Measurements from ENCODE around the gene PRSS57. TPM values are rescaled to one million over a fixed set of nuclear protein-coding genes. Genes with fewer than 3 reads are reported as not detected.
"Not testable (repeated sequence)": the region's sequence is repeated elsewhere in the genome, so short reads cannot be mapped to it uniquely, and the experiment has no call there.

Gene PRSS57
- total and polyA plus RNA-seq, 4 donors, result 0.10 to 2.0 (median 0.60) TPM; not detected in 1

- peak in 1 of 3 donors; percentile 8 for DNase-seq
- TF ChIP-seq, protein P1, sequence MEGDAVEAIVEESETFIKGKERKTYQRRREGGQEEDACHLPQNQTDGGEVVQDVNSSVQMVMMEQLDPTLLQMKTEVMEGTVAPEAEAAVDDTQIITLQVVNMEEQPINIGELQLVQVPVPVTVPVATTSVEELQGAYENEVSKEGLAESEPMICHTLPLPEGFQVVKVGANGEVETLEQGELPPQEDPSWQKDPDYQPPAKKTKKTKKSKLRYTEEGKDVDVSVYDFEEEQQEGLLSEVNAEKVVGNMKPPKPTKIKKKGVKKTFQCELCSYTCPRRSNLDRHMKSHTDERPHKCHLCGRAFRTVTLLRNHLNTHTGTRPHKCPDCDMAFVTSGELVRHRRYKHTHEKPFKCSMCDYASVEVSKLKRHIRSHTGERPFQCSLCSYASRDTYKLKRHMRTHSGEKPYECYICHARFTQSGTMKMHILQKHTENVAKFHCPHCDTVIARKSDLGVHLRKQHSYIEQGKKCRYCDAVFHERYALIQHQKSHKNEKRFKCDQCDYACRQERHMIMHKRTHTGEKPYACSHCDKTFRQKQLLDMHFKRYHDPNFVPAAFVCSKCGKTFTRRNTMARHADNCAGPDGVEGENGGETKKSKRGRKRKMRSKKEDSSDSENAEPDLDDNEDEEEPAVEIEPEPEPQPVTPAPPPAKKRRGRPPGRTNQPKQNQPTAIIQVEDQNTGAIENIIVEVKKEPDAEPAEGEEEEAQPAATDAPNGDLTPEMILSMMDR (IDR thresholded peaks at IDR 0.05; ENCODE audit: control extremely low read depth, extremely low read depth), result no peak
- H3K27ac ChIP-seq (ENCODE audit: low read depth in 1 of 2, low read length in 1 of 2), result no peak overlapping the region
- 81 to 88% methylated on average over 14 of the region's 14 CpGs for WGBS, 2 donors
- ATAC-seq (ENCODE audit: insufficient read depth, low FRiP score), result no peak
- H3K4me1 ChIP-seq (ENCODE audit: control insufficient read depth in 5 of 5, insufficient read depth in 5 of 5, low read length in 5 of 5), result peaks cover 0 to 8% (median 3%) of the 10 kb centered on the region in 5 donors
- no peaks in the 10 kb centered on the region for H3K27me3 ChIP-seq (ENCODE audit: control insufficient read depth in 3 of 3, insufficient read depth in 3 of 3, low read length in 2 of 3)
- no peak overlapping the region for H3K9ac ChIP-seq (ENCODE audit: insufficient read depth in 1 of 2, low read length in 2 of 2)
- peaks cover 0 to 6% (median under 1%) of the 10 kb centered on the region in 4 donors for H3K36me3 ChIP-seq (ENCODE audit: control insufficient read depth in 4 of 4, insufficient read depth in 4 of 4, low read length in 4 of 4)
- H3K9me3 ChIP-seq (ENCODE audit: control insufficient read depth in 4 of 4, insufficient read depth in 3 of 4, low read length in 3 of 4), result peaks cover 0 to 2% (median 0%) of the 10 kb centered on the region in 4 donors
- no peak overlapping the region for H3K4me3 ChIP-seq
Measured at GRCh38 chr19:729965-730668, 34.9 kb upstream of the PRSS57 start.

DNA sequence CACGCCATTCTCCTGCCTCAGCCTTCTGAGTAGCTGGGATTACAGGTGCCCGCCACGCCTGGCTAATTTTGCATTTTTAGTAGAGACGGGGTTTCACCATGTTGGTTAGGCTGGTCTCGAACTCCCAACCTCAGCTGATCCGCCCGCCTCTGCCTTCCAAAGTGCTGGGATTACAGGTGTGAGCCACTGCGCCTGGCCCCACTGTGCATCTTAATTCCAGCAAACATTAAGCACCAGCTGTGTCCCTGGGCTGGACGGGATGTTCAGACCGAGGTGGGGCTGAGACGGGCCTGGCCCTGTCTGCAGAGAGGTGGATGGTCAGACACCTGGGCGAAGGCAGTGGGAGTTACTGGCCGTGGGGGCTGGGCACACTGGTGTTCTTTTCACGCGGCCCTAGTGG, 34.3 kb upstream of the PRSS57 start:
- WGBS, 2 donors, result 91 to 94% methylated on average over 15 of the region's 15 CpGs
- not testable (repeated sequence) for H3K4me1 ChIP-seq (ENCODE audit: control insufficient read depth in 5 of 5, insufficient read depth in 5 of 5, low read length in 5 of 5)

GRCh38 chr19:728011-728410, 32.8 kb upstream of the PRSS57 start:
- H3K4me3 ChIP-seq, result no peak overlapping the region
- H3K9me3 ChIP-seq (ENCODE audit: control insufficient read depth in 4 of 4, insufficient read depth in 3 of 4, low read length in 3 of 4), result peaks cover 0 to 2% (median 0%) of the 10 kb centered on the region in 4 donors
- peaks cover 0 to 10% (median 3%) of the 10 kb centered on the region in 5 donors for H3K4me1 ChIP-seq (ENCODE audit: control insufficient read depth in 5 of 5, insufficient read depth in 5 of 5, low read length in 5 of 5)
- 28 to 33% methylated on average over 26 of the region's 26 CpGs for WGBS, 2 donors
- TF ChIP-seq, protein P1 (IDR thresholded peaks at IDR 0.05; ENCODE audit: control extremely low read depth, extremely low read depth), result no peak
- ATAC-seq (ENCODE audit: insufficient read depth, low FRiP score) (peak; percentile 69), DNase-seq (peak; percentile 90 to 92 (median 92))
- no peak overlapping the region for H3K9ac ChIP-seq (ENCODE audit: insufficient read depth in 1 of 2, low read length in 2 of 2)
- H3K36me3 ChIP-seq (ENCODE audit: control insufficient read depth in 4 of 4, insufficient read depth in 4 of 4, low read length in 4 of 4), result peaks cover 0 to 2% (median 0%) of the 10 kb centered on the region in 4 donors
- no peaks in the 10 kb centered on the region for H3K27me3 ChIP-seq (ENCODE audit: control insufficient read depth in 3 of 3, insufficient read depth in 3 of 3, low read length in 2 of 3)
- H3K27ac ChIP-seq (ENCODE audit: low read depth in 1 of 2, low read length in 1 of 2), result peak overlapping the region; percentile 54 to 95

More for the DNA sequence above, 34.3 kb upstream of the PRSS57 start:
- H3K27me3 ChIP-seq (ENCODE audit: control insufficient read depth in 3 of 3, insufficient read depth in 3 of 3, low read length in 2 of 3); H3K27ac ChIP-seq (ENCODE audit: low read depth in 1 of 2, low read length in 1 of 2); H3K9ac ChIP-seq (ENCODE audit: insufficient read depth in 1 of 2, low read length in 2 of 2); H3K9me3 ChIP-seq (ENCODE audit: control insufficient read depth in 4 of 4, insufficient read depth in 3 of 4, low read length in 3 of 4); H3K4me3 ChIP-seq; ATAC-seq (ENCODE audit: insufficient read depth, low FRiP score); H3K36me3 ChIP-seq (ENCODE audit: control insufficient read depth in 4 of 4, insufficient read depth in 4 of 4, low read length in 4 of 4): not testable (repeated sequence)
- DNase-seq, result peak in 1 of 3 donors; percentile 8

Data from lung (tissue), 12 donors.